Suprapubic skin (tissue), 4 donors: ENCODE data around the gene UGT1A10.
"Not testable (repeated sequence)": the region's sequence is repeated elsewhere in the genome, so short reads cannot be mapped to it uniquely, and the experiment has no call there.

Source experiments
- POLR2A ChIP-seq, 2 donors: fragments of 450-650 bp; IDR thresholded peaks; one replicate each; pipeline ENCODE4 v1.6.1; 2017; ENCODE audit warnings: antibody characterized with exemption in 2 of 2, mild to moderate bottlenecking in 2 of 2, moderate library complexity in 2 of 2
- POLR2AphosphoS5 ChIP-seq, 3 donors: sonication (generic); formaldehyde crosslinking; IDR thresholded peaks; one replicate each; pipeline ENCODE4 v1.6.1; 2017; ENCODE audit warnings: antibody characterized with exemption in 3 of 3

DNA sequence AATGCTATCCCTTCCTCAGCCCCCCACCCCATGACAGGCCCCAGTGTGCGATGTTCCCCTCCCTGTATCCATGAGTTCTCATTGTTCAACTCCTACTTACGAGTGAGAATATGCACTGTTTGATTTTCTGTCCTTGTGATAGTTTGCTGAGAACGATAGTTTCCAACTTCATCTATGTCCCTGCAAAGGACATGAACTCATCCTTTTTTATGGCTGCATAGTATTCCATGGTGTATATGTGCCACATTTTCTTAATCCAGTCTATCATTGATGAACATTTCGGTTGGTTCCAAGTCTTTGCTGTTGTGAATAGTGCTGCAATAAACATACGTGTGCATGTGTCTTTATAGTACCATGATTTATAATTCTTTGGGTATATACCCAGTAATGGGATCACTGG, 14.4 kb upstream of the UGT1A10 start:
- TF ChIP-seq POLR2A, POLR2AphosphoS5 (IDR thresholded peaks at IDR 0.05): not testable (repeated sequence)
